ENCODE results near the gene VIPAS39. TPM values are rescaled to one million over a fixed set of nuclear protein-coding genes. Genes with fewer than 3 reads are reported as not detected.

The VIPAS39 gene
- total RNA-seq, 1 experiment from 2014 or later: 16.7 TPM

- H3K4me3 ChIP-seq (ENCODE audit: low read depth, low read length, poor library complexity, severe bottlenecking): no peak overlapping the region
- no peaks in the 10 kb centered on the region for H3K36me3 ChIP-seq (ENCODE audit: insufficient read depth, low read length, poor library complexity, severe bottlenecking)
- no peaks in the 10 kb centered on the region for H3K27me3 ChIP-seq (replicated peaks; ENCODE audit: insufficient read depth, low read depth, low read length, poor library complexity)
- H3K27ac ChIP-seq (ENCODE audit: low read depth, low read length, poor library complexity, severe bottlenecking): no peak overlapping the region
- POLR2A ChIA-PET (ENCODE audit: low non-redundant PET): no interaction called here
- no peaks in the 10 kb centered on the region for H3K9me3 ChIP-seq (ENCODE audit: low read depth, low read length, poor library complexity, severe bottlenecking)
- DNase-seq (ENCODE audit: low spot score): no peak
- H3K4me1 ChIP-seq (ENCODE audit: insufficient read depth, low read length, poor library complexity, severe bottlenecking): no peaks in the 10 kb centered on the region
- no peak for TF ChIP-seq EZH2 (IDR thresholded peaks at IDR 0.05; ENCODE audit: borderline replicate concordance, low read depth, low read length, poor library complexity, severe bottlenecking)
- BruUV-seq (replicated peaks): no TSS peak
- intact Hi-C loops (cut with micrococcal nuclease; ENCODE audit: unreplicated experiment): no loop called here
- CTCF ChIA-PET: no interaction called here
Measured at GRCh38 chr14:77475432-77476115, 18.2 kb upstream of the VIPAS39 start.

- intact Hi-C loops (cut with micrococcal nuclease; ENCODE audit: unreplicated experiment): no loop called here
- H3K9me3 ChIP-seq (ENCODE audit: low read depth, low read length, poor library complexity, severe bottlenecking): no peaks in the 10 kb centered on the region
- TF ChIP-seq EZH2 (IDR thresholded peaks at IDR 0.05; ENCODE audit: borderline replicate concordance, low read depth, low read length, poor library complexity, severe bottlenecking) (no peak), CTCF (conservative IDR thresholded peaks at IDR 0.05; ENCODE audit: low read depth, low read length) (no peak)
- BruUV-seq (replicated peaks): no TSS peak
- DNase-seq (ENCODE audit: low spot score): no peak
- peaks cover 2% of the 10 kb centered on the region for H3K36me3 ChIP-seq (ENCODE audit: insufficient read depth, low read length, poor library complexity, severe bottlenecking)
- H3K27ac ChIP-seq (ENCODE audit: low read depth, low read length, poor library complexity, severe bottlenecking): no peak overlapping the region
- no peak overlapping the region for H3K4me3 ChIP-seq (ENCODE audit: low read depth, low read length, poor library complexity, severe bottlenecking)
- no peaks in the 10 kb centered on the region for H3K27me3 ChIP-seq (replicated peaks; ENCODE audit: insufficient read depth, low read depth, low read length, poor library complexity)
- CTCF ChIA-PET: no interaction called here
- POLR2A ChIA-PET (ENCODE audit: low non-redundant PET): no interaction called here
- no peaks in the 10 kb centered on the region for H3K4me1 ChIP-seq (ENCODE audit: insufficient read depth, low read length, poor library complexity, severe bottlenecking)
Measured at GRCh38 chr14:77474479-77475177, 17.2 kb upstream of the VIPAS39 start.

GRCh38 chr14:77473921-77474320 is 16.5 kb upstream of the VIPAS39 start:
- BruUV-seq (replicated peaks): no TSS peak
- CTCF ChIA-PET: no interaction called here
- H3K4me1 ChIP-seq (ENCODE audit: insufficient read depth, low read length, poor library complexity, severe bottlenecking): no peaks in the 10 kb centered on the region

More at GRCh38 chr14:77473921-77474320, 16.5 kb upstream of the VIPAS39 start:
- Histone ChIP-seq H3K9me3 (ENCODE audit: low read depth, low read length, poor library complexity, severe bottlenecking) (no peaks in the 10 kb centered on the region), H3K4me3 (ENCODE audit: low read depth, low read length, poor library complexity, severe bottlenecking) (no peak overlapping the region), H3K36me3 (ENCODE audit: insufficient read depth, low read length, poor library complexity, severe bottlenecking) (peaks cover 9% of the 10 kb centered on the region), H3K27ac (ENCODE audit: low read depth, low read length, poor library complexity, severe bottlenecking) (no peak overlapping the region), H3K27me3 (replicated peaks; ENCODE audit: insufficient read depth, low read depth, low read length, poor library complexity) (no peaks in the 10 kb centered on the region)
- no peak for DNase-seq (ENCODE audit: low spot score)
- POLR2A ChIA-PET (ENCODE audit: low non-redundant PET): no interaction called here
- intact Hi-C loops (cut with micrococcal nuclease; ENCODE audit: unreplicated experiment): no loop called here
- TF ChIP-seq CTCF (conservative IDR thresholded peaks at IDR 0.05; ENCODE audit: low read depth, low read length) (no peak), EZH2 (IDR thresholded peaks at IDR 0.05; ENCODE audit: borderline replicate concordance, low read depth, low read length, poor library complexity, severe bottlenecking) (no peak)

All from A673 (cell line).